Astrocyte (in vitro differentiated cells and primary cell): ENCODE data around the gene CYSTM1.

Source experiments
- EZH2 ChIP-seq: IDR thresholded peaks from 2 replicates; pipeline ENCODE4 v1.6.1; 2012; ENCODE audit warnings: mild to moderate bottlenecking, low read length, inconsistent platforms; ENCODE audit not compliant: insufficient read depth
- TF ChIP-seq, protein P1 (sequence below): IDR thresholded peaks from 2 replicates; pipeline ENCODE4 v1.5.1; 2011; ENCODE audit warnings: low read depth, mild to moderate bottlenecking, inconsistent platforms, low read length, moderate library complexity; ENCODE audit not compliant: insufficient read depth

DNA sequence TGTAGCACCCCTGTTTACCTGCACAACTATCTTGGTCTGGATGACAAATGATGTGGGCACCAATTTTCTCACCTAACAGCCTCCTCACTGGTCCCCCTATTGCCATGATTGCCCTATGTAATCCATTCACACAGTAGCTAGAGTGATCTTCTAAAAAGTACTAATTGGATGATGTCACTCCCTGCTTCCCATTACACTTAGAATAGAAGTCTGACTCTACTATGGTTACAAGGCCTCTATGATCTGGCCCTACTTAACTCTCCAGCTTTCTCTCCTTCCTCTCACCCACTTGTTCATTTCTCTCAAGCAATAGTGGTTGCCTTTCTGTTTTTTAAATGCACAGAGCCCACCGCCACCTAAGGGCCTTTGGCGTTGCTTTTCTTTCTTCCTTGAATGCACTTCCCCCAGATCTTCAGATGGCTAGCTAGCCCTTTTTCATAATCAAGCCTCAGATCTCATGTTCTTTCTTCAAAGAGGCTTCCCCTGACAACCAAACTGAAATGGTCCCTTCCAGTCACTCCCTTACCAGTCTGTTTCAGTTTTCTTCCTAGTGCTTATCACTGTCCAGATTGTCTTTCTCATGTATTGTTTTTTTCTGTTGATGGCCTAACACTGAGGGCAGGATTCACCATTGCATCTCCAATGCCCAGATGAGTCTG is 40.6 kb upstream of the CYSTM1 start:
- TF ChIP-seq, protein P1, sequence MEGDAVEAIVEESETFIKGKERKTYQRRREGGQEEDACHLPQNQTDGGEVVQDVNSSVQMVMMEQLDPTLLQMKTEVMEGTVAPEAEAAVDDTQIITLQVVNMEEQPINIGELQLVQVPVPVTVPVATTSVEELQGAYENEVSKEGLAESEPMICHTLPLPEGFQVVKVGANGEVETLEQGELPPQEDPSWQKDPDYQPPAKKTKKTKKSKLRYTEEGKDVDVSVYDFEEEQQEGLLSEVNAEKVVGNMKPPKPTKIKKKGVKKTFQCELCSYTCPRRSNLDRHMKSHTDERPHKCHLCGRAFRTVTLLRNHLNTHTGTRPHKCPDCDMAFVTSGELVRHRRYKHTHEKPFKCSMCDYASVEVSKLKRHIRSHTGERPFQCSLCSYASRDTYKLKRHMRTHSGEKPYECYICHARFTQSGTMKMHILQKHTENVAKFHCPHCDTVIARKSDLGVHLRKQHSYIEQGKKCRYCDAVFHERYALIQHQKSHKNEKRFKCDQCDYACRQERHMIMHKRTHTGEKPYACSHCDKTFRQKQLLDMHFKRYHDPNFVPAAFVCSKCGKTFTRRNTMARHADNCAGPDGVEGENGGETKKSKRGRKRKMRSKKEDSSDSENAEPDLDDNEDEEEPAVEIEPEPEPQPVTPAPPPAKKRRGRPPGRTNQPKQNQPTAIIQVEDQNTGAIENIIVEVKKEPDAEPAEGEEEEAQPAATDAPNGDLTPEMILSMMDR: no peak
- no peak for TF ChIP-seq EZH2
